ENCODE measurements around the gene RHAG. TPM values are rescaled to one million over a fixed set of nuclear protein-coding genes. Genes with fewer than 3 reads are reported as not detected.
"Not testable (repeated sequence)": the region's sequence is repeated elsewhere in the genome, so short reads cannot be mapped to it uniquely, and the experiment has no call there.

RHAG gene
- not detected for polyA plus RNA-seq (2013, experiment 1 of 2; ENCODE audit: insufficient read length)
- polyA plus RNA-seq (2013, experiment 2 of 2; ENCODE audit: insufficient read length) = not detected

- no peak for DNase-seq
These were observed at the start of gene RHAG for GRCh38 chr6:49636713-49637349. Gene RHAG (minus strand): TSS chr6:49636839. CDS start chr6:49636812, 27 bp downstream.

- peak; percentile 60 for DNase-seq
These were observed 40.1 kb upstream of the RHAG start for GRCh38 chr6:49676671-49677281.

- DNase-seq = no peak
These were observed 39.2 kb upstream of the RHAG start for GRCh38 chr6:49675816-49676215.

- no peak for DNase-seq
These were observed 31.5 kb upstream of the RHAG start for GRCh38 chr6:49668083-49668511.

- DNase-seq = no peak
These were observed 30.5 kb upstream of the RHAG start for GRCh38 chr6:49666930-49667757.

GRCh38 chr6:49666480-49666879, 29.8 kb upstream of the RHAG start:
- no peak for DNase-seq

GRCh38 chr6:49664817-49665216, 28.2 kb upstream of the RHAG start:
- no peak for DNase-seq

GRCh38 chr6:49664054-49664453, 27.4 kb upstream of the RHAG start:
- not testable (repeated sequence) for DNase-seq

GRCh38 chr6:49662892-49663261, 26.2 kb upstream of the RHAG start:
- no peak for DNase-seq

GRCh38 chr6:49662231-49662891, 25.7 kb upstream of the RHAG start:
- DNase-seq = no peak

- no peak for DNase-seq
These were observed 17.3 kb upstream of the RHAG start for GRCh38 chr6:49653942-49654341.

- DNase-seq = no peak
These were observed 16.8 kb upstream of the RHAG start for GRCh38 chr6:49653438-49653837.

GRCh38 chr6:49651239-49651638, 14.6 kb upstream of the RHAG start:
- DNase-seq = no peak

- no peak for DNase-seq
These were observed 13.3 kb upstream of the RHAG start for GRCh38 chr6:49649988-49650387.

GRCh38 chr6:49648036-49648435, 11.4 kb upstream of the RHAG start:
- DNase-seq = no peak

- DNase-seq = no peak
These were observed 10.8 kb upstream of the RHAG start for GRCh38 chr6:49647476-49647875.

- DNase-seq = no peak
These were observed 10.3 kb upstream of the RHAG start for GRCh38 chr6:49646942-49647341.

- no peak for DNase-seq
These were observed 9.6 kb upstream of the RHAG start for GRCh38 chr6:49646130-49646824.

GRCh38 chr6:49645139-49645538, 8.5 kb upstream of the RHAG start:
- DNase-seq = no peak

- DNase-seq = no peak
These were observed 2.7 kb upstream of the RHAG start for GRCh38 chr6:49639177-49639817.

- no peak for DNase-seq
These were observed 702 bp upstream of the RHAG start for GRCh38 chr6:49637350-49637731.
